ENCODE results near the gene DRD5.

DRD5 gene

GRCh38 chr4:9812501-9813340 is 31.3 kb downstream of the DRD5 start:
- Histone ChIP-seq H3K27me3 (ENCODE audit: control insufficient read depth, insufficient read depth, low read length) (no peaks in the 10 kb centered on the region), H3K9me3 (ENCODE audit: control insufficient read depth, insufficient read depth, low read length) (no peaks in the 10 kb centered on the region), H3K27ac (ENCODE audit: low read length) (no peak overlapping the region), H3K4me3 (ENCODE audit: low read length) (no peak overlapping the region), H3K36me3 (ENCODE audit: control insufficient read depth, insufficient read depth, low read length) (no peaks in the 10 kb centered on the region), H3K4me1 (ENCODE audit: control insufficient read depth, insufficient read depth, low read length) (no peaks in the 10 kb centered on the region)
- no peak for DNase-seq (ENCODE audit: low read depth, low spot score)
- WGBS (ENCODE audit: insufficient coverage, insufficient read length) = no CpG with 5 or more reads among the region's 4 CpGs

GRCh38 chr4:9816285-9816684 is 34.9 kb downstream of the DRD5 start:
- H3K27me3 ChIP-seq (ENCODE audit: control insufficient read depth, insufficient read depth, low read length) = no peaks in the 10 kb centered on the region
- H3K9me3 ChIP-seq (ENCODE audit: control insufficient read depth, insufficient read depth, low read length) = no peaks in the 10 kb centered on the region
- no peak overlapping the region for H3K4me3 ChIP-seq (ENCODE audit: low read length)
- DNase-seq (ENCODE audit: low read depth, low spot score) = no peak
- H3K36me3 ChIP-seq (ENCODE audit: control insufficient read depth, insufficient read depth, low read length) = no peaks in the 10 kb centered on the region
- no peaks in the 10 kb centered on the region for H3K4me1 ChIP-seq (ENCODE audit: control insufficient read depth, insufficient read depth, low read length)
- no peak overlapping the region for H3K27ac ChIP-seq (ENCODE audit: low read length)
- no CpG with 5 or more reads among the region's 3 CpGs for WGBS (ENCODE audit: insufficient coverage, insufficient read length)

- Histone ChIP-seq H3K36me3 (ENCODE audit: control insufficient read depth, insufficient read depth, low read length) (no peaks in the 10 kb centered on the region), H3K27ac (ENCODE audit: low read length) (no peak overlapping the region), H3K4me1 (ENCODE audit: control insufficient read depth, insufficient read depth, low read length) (no peaks in the 10 kb centered on the region), H3K27me3 (ENCODE audit: control insufficient read depth, insufficient read depth, low read length) (no peaks in the 10 kb centered on the region), H3K9me3 (ENCODE audit: control insufficient read depth, insufficient read depth, low read length) (no peaks in the 10 kb centered on the region), H3K4me3 (ENCODE audit: low read length) (no peak overlapping the region)
- WGBS (ENCODE audit: insufficient coverage, insufficient read length) = no CpG with 5 or more reads among the region's 5 CpGs
- DNase-seq (ENCODE audit: low read depth, low spot score) = no peak
Measured at GRCh38 chr4:9820343-9820742, 38.9 kb downstream of the DRD5 start.

GRCh38 chr4:9825049-9825448 is 43.6 kb downstream of the DRD5 start:
- H3K4me3 ChIP-seq (ENCODE audit: low read length) = no peak overlapping the region
- no peaks in the 10 kb centered on the region for H3K27me3 ChIP-seq (ENCODE audit: control insufficient read depth, insufficient read depth, low read length)
- DNase-seq (ENCODE audit: low read depth, low spot score) = no peak
- no peaks in the 10 kb centered on the region for H3K9me3 ChIP-seq (ENCODE audit: control insufficient read depth, insufficient read depth, low read length)
- no peaks in the 10 kb centered on the region for H3K4me1 ChIP-seq (ENCODE audit: control insufficient read depth, insufficient read depth, low read length)
- no CpG with 5 or more reads among the region's 3 CpGs for WGBS (ENCODE audit: insufficient coverage, insufficient read length)
- H3K36me3 ChIP-seq (ENCODE audit: control insufficient read depth, insufficient read depth, low read length) = no peaks in the 10 kb centered on the region
- no peak overlapping the region for H3K27ac ChIP-seq (ENCODE audit: low read length)

GRCh38 chr4:9826551-9826950 is 45.1 kb downstream of the DRD5 start:
- Histone ChIP-seq H3K4me3 (ENCODE audit: low read length) (no peak overlapping the region), H3K9me3 (ENCODE audit: control insufficient read depth, insufficient read depth, low read length) (no peaks in the 10 kb centered on the region), H3K4me1 (ENCODE audit: control insufficient read depth, insufficient read depth, low read length) (no peaks in the 10 kb centered on the region), H3K27me3 (ENCODE audit: control insufficient read depth, insufficient read depth, low read length) (no peaks in the 10 kb centered on the region), H3K36me3 (ENCODE audit: control insufficient read depth, insufficient read depth, low read length) (no peaks in the 10 kb centered on the region), H3K27ac (ENCODE audit: low read length) (no peak overlapping the region)
- no CpG with 5 or more reads among the region's 1 CpG for WGBS (ENCODE audit: insufficient coverage, insufficient read length)
- no peak for DNase-seq (ENCODE audit: low read depth, low spot score)

- no peaks in the 10 kb centered on the region for H3K27me3 ChIP-seq (ENCODE audit: control insufficient read depth, insufficient read depth, low read length)
- DNase-seq (ENCODE audit: low read depth, low spot score) = no peak
- no peak overlapping the region for H3K4me3 ChIP-seq (ENCODE audit: low read length)
- no CpG with 5 or more reads among the region's 2 CpGs for WGBS (ENCODE audit: insufficient coverage, insufficient read length)
- H3K36me3 ChIP-seq (ENCODE audit: control insufficient read depth, insufficient read depth, low read length) = no peaks in the 10 kb centered on the region
- no peak overlapping the region for H3K27ac ChIP-seq (ENCODE audit: low read length)
- no peaks in the 10 kb centered on the region for H3K4me1 ChIP-seq (ENCODE audit: control insufficient read depth, insufficient read depth, low read length)
- H3K9me3 ChIP-seq (ENCODE audit: control insufficient read depth, insufficient read depth, low read length) = no peaks in the 10 kb centered on the region
Measured at GRCh38 chr4:9832640-9833039, 51.2 kb downstream of the DRD5 start.

- H3K27ac ChIP-seq (ENCODE audit: low read length) = no peak overlapping the region
- H3K4me3 ChIP-seq (ENCODE audit: low read length) = no peak overlapping the region
- DNase-seq (ENCODE audit: low read depth, low spot score) = no peak
- H3K4me1 ChIP-seq (ENCODE audit: control insufficient read depth, insufficient read depth, low read length) = no peaks in the 10 kb centered on the region
- H3K36me3 ChIP-seq (ENCODE audit: control insufficient read depth, insufficient read depth, low read length) = no peaks in the 10 kb centered on the region
- no peaks in the 10 kb centered on the region for H3K27me3 ChIP-seq (ENCODE audit: control insufficient read depth, insufficient read depth, low read length)
- WGBS (ENCODE audit: insufficient coverage, insufficient read length) = no CpG with 5 or more reads among the region's 5 CpGs
- H3K9me3 ChIP-seq (ENCODE audit: control insufficient read depth, insufficient read depth, low read length) = no peaks in the 10 kb centered on the region
Measured at GRCh38 chr4:9833421-9833820, 52.0 kb downstream of the DRD5 start.

All from iPS DF 6.9 (cell line).